GM18505 (cell line): ENCODE results near the gene CBX2.
A peak's percentile ranks its signal among the peaks of the same experiment; 100 is the strongest.
"Not testable (repeated sequence)": the region's sequence is repeated elsewhere in the genome, so short reads cannot be mapped to it uniquely, and the experiment has no call there.

ENCODE experiments used
- ATAC-seq: cut with Tn5 transposase; IDR thresholded peaks from one replicate; pipeline ENCODE4 v1.9.1; 2021; ENCODE audit not compliant: unreplicated experiment
- POLR2A ChIP-seq: IDR thresholded peaks from 4 replicates; pipeline ENCODE4 v1.6.1; 2011; ENCODE audit warnings: borderline replicate concordance; ENCODE audit not compliant: insufficient read depth, insufficient read length; ENCODE audit errors: extremely low read depth

CBX2 gene

DNA sequence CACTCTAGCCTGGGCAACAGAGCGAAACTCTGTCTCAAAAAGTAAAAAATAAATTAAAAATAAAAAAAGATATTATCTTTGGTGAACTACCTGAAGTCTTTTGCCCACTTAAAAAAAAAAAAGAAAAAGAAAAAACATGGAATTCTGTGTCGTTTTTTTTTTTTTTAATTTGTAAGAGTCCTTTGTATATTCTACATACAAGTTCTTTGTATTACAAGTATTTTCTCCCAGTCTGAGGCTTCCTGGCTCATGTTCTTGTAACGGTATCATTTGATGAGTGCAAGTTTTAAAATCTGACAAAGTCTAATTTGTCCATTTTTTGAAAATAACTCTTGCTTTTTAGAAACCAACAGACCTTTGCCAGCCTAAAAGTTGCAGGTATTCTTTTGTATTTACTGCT lies 12.2 kb upstream of the CBX2 start:
- TF ChIP-seq POLR2A = no peak
- no peak for ATAC-seq

DNA sequence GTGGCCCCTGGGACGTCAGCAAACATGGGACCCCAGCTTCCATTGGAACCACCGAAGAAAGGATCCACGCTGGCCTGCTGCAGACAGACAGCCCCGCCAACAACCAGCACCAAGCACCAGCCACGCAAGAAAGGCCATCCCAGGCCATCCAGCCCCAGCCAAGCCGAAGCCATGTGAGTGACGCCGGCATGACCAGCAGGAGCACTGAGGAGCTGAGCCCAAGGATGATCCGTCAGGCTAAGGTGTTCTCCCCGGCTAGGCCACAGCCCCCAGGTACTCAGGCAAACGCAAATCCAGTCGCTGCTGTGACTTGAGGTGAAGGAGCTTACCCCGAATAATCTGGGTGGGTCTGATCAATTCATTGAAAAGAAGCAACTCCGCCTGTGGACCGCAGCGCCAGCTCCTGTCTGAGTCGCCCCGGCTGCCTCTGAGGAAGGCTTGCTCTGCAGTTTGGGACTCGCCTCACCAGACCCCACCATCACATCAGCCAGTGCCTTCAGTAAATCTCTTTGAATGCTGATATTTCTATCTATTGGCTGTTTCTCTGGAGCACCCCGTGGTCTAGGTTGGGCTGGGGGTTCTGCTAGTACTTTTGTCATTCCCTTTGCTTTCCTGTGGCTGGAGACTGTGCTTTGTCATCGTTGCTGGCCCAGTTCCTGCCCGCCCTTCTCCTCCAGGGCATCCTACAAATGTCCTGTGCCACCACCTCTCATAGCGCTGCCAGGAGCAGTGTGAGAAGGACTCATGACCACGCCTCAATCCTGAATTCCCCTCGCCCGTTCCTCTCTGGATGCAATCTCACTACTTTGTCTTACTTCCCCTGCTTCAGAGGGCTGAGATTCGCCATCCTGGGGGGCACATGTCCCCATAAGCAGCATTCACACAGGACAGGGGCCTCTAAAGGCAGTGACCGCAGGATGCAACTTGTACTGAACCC lies 8.1 kb upstream of the CBX2 start:
- ATAC-seq = no peak
- TF ChIP-seq POLR2A = no peak

DNA sequence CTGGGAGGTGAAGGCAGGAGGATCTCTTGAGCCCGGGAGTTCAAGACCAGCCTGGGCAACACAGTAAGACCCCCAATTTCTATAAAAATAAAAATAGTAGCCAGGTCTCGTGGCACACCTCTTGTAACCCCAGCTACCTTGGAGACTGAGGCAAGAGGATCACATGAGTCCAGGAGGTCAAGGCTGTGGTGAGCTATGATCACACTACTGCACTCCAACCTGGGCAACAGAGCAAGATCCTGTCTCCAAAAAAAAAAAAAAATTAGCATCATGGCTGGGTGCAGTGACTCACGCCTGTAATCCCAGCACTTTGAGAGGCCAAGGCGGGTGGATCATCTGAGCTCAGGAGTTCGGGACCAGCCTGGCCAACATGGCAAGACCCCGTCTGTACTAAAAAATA lies 6.7 kb upstream of the CBX2 start:
- no peak for TF ChIP-seq POLR2A

DNA sequence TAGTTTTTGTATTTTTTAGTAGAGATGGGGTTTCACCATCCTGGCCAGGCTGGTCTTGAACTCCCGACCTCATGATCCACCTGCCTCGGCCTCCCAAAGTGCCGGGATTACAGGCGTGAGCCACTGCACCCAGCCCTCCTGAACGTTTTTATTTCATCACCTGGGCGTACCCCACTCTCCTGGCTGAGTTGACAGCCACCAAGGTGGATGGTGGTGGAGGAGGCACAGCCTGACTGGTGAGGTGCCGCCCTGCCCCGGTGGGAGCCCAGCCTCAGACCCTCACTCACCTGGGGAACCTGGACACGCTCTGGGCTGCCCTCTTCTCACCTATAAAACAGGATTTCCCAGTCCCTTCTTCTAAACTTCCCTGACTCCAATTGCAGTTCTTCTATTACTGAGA lies 5.2 kb upstream of the CBX2 start:
- ATAC-seq = not testable (repeated sequence)

More for the DNA sequence above, 6.7 kb upstream of the CBX2 start:
- ATAC-seq = no peak

DNA sequence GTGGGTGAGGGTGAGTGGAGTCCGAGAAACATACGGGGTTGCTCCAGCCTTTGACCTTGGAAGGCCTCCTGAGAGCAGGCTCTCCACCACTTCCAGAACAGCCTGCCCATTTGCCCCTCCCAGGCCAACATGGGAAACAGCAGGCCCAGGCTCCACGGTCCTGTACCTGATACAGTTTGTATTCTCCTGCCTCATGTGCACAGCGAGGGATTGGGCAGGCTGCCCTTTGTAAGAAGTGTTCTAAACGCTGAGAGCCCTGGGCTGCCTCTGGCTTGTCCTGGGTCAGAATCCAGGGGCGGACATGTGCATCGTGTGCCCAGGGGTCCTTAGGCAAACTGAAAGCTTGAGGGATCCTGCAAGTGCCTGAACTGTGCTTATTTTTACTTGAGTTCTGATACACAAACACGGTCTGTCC lies 3.4 kb upstream of the CBX2 start:
- TF ChIP-seq POLR2A = no peak
- no peak for ATAC-seq

DNA sequence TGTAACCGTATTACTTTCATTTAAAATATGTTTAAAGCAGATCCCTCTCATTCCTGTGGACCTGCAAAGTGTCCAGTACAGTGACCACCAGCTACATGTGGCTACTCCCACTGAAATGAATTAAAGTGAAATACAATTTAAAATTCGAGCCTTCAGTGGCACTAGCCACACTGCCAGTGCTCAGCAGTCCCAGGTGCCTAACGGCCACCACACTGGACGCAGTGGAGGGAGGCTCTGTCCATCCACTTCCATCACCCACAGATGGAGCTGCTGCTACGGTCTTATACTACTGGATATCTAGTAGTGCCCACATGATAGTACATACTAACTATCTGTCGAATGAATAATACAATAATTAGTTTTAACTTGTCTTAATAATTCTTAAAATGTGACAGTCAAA lies 2.3 kb upstream of the CBX2 start:
- no peak for TF ChIP-seq POLR2A
- no peak for ATAC-seq

DNA sequence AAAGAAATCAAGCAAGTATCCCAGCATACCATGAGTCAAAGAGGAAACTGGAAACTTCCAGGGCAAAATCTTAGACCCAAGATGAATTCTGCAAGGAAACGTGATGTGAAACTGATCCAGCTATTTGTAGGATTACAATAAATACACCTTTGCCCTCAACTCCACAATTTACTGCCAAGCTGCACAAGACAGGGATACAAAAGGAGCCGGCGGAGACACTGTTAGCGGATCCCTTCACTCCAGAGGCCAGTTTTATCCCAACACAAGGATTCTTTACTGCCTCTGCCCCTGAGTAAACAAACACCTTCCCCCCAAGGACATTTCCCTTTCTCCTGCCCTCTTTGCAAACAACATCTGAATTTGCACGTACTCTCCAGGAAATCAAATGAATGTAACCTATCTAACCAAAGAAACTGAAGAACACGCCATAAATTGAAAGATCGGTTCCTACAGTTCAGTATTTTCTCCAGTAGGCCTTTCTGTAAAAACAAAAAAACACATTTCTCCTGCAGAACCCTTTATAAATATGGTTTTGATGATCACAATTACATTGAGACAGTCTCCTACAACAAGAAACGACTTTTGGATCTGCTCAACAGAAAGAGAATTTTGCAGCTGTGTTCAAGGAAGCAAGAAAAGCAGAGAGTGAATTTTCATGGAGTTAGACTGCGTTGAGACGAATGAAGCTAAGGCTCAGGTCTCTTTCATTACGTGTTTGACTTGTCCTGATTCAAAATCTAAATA lies 1.4 kb upstream of the CBX2 start:
- TF ChIP-seq POLR2A = no peak
- no peak for ATAC-seq

DNA sequence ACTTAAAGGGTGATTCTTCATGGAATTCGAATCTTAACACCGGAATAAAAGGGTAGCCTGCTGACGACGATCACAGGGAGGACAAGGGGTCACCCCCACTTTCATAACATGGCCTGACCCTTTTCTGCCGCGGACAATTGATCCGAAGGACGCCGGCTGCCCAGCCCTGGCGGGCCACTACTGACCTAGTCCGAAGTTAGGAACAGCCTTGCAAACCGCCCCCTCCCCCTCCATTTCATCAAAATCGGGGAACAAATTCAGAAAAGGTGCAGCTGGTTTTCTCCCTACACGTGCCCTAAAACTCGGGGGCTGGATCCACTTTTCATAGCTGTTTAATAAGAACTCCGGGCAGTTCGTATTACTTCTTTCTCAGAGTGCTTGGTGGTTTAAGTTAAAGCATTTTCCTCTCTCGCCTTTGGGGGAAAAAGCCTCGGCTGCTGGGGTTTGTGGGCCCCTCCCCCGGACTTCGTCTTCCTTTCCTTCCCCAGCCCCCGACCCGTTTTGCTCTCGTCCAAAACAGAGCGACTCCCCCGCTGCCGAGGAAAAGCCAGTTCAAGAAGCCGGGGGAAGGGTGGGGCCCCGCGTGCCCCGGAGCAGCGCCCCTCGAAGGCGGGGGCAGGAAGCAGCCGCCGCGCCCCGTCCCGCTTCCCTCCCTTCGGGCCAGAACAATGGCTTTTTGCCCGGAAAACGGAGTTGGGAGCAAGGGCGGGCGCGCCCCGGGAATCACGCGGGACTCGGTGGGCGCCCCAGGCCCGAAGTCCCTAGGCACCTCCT lies 641 bp upstream of the CBX2 start:
- no peak for TF ChIP-seq POLR2A
- peak; percentile 20 for ATAC-seq

DNA sequence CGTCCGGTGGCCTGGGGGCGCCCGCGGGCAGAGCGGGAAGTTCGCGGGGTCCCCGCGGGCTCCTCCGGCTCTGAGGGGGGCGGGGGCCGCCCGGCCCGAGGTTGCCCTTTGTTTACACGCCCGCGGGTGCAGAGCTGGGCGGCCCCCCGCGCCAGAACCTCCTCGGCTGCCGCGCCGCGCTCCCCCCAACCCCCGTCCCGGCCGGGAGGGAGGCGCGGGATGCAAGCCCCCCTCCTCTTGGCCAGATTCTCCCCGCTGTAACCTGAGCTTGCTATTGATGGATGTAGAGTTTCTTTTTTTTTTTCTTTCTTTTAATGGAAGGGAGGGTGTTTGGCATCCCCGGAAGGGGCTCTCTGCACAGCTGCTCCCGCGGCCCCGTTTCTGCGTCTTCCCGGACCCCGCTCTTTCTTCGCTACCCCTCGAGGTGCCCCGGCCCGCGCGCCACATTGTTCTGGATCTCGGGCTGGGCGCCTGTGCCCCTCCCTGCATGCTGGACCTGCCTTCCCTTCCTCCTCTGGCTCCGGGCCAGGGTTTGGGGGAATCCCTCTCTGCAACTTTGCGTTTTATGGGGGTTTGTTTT lies 646 bp downstream of the CBX2 start:
- peak; percentile 31 for ATAC-seq

DNA sequence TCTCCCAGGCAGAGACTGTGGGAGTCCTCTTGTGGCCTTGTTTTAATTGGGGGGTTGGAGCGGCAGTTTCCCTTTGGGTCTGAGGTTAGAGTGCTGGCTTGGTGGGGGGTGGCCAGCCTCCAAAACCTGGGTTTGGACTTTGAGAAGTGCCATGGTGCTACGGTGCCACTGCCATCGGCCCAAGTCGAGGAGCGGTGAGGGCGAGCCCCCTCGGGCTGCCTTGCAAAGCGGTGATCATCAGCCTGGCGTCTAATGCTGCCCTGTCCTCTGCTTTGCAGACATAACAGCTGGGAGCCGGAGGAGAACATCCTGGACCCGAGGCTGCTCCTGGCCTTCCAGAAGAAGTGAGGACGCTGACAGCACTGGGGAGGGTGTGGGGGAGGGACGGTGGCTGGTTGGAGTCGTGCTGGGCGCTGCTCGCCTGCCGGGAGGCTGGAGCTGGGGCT lies 1.2 kb downstream of the CBX2 start:
- no peak for ATAC-seq
- no peak for TF ChIP-seq POLR2A

More for the DNA sequence above, 646 bp downstream of the CBX2 start:
- TF ChIP-seq POLR2A = no peak

DNA sequence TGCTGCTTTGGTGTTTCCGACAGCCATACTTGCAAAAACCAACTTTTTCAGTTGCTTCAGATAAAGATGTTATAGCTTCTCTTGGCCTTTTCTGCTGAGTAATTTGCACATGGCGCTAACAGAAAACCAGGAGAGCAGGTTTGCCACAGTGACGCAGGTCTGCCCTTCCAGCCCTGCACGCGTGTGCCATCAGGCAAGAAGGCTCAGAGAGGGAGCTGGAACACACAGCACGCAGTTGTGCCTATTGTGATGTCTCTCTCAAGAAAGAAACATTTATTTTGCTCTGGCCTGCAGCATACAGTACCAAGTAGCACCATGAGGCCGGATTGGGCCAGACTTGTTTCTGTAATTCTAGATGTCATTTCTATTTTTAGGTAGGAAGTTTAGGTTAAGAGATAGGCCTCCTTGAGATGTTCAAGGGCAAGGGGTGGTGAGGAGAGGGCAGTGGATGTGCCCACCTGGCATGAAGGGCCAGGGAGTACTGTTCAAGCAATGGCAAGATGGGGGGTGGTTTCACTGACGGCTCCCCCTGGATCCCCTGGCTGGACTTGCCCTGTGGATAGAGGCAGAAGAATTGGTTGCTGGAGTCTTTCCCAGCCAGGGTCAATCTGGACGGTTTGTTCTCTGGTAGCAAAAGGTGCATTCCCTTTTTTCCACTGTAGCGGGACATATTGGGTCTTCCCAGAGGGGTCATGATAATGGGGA lies 1.9 kb downstream of the CBX2 start:
- no peak for ATAC-seq
- no peak for TF ChIP-seq POLR2A

DNA sequence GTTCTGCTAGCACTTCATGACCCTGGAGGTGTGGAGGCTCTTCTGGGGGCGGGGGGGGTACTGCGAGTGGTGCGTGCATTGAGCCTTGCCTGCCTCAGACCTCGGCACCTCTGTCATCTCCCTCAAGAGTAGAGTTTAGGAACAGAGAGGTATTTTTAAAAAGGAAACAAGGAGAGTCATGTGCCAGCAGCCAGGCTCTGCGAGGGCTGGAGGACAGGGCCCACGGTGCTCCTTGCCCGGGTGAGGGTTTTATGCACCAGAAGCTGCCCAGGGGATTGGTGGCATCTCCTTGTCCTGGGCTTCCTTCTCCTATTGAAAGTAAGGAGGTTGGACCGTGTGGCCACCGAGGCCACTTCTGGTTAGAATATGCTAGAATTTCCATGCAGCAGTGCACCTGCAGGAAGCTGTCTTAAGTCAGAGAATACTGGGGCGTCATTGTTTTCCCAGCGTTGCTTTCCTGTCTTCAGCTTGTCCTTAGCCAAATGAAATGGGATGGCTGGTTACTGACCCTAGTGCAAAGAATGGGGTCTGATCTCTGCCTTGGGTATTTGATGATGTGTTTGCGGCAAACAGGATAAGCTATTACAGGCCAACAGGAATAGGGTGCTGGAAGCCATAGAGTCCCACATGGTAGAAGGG lies 3.2 kb downstream of the CBX2 start:
- TF ChIP-seq POLR2A = no peak
- no peak for ATAC-seq
